GM21529 (cell line): Measurements from ENCODE around the gene RGS7.

Source experiments
- ATAC-seq: cut with Tn5 transposase; IDR thresholded peaks from one replicate; pipeline ENCODE4 v1.9.1; 2021; ENCODE audit not compliant: unreplicated experiment

The RGS7 gene

GRCh38 chr1:240854367-240854766, 502.6 kb downstream of the RGS7 start:
- no peak for ATAC-seq

DNA sequence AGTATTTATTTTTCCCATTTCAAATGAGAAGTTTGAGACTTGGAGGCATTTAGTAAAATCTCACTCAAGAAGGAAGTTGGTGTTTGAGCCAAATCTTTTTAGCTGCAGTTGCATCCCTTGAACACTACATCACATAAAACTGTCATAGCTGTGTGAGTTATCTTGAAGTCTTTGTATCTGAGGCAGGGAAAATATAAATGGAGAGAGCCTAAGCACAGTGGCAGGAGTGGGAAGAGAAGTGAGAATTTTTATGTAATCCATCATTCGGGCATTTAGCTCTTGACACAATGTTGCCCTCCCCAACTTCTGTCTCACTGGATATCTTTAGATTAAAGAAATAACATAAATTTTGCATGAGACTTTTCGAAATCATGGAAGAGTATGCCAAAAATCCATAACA, 509.7 kb downstream of the RGS7 start:
- no peak for ATAC-seq

DNA sequence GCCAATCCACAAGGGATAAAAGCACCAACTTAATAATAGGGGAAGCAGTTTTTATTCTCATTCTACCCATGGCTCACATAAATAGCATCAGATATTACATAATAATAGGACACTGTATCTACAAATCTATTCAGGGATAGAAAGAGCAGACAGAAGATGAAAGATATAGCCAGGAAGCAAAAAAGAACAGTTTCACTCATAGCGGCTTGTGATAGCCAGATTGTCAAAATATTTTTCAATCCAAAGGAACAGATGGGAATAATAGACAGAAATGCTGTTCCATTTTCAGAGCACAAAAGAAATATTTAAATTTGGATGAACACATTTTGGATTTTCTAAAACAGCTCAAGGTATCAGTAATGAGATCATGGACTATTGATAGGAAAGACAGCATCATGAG, 512.5 kb downstream of the RGS7 start:
- ATAC-seq: no peak

DNA sequence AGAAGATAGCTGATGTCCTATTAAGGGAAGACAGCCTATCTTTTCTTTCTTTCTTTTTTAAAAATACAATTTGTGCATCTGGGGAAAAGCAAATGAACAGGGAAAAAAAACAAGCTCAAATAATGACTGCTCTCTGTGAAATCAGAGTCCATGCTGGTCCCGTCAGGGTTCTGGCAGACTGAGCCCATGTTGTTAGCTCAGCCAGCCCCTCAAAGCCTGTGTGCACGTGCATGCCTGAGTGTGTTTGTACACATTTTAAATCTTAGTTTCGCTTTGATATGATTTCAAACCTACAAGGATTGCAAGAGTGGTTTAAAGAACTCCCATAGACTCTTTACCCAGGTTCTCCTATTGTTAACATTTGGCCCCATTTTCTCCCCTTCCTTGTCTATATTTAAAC, 513.2 kb downstream of the RGS7 start:
- ATAC-seq: no peak

GRCh38 chr1:240836271-240836670, 520.7 kb downstream of the RGS7 start:
- no peak for ATAC-seq

DNA sequence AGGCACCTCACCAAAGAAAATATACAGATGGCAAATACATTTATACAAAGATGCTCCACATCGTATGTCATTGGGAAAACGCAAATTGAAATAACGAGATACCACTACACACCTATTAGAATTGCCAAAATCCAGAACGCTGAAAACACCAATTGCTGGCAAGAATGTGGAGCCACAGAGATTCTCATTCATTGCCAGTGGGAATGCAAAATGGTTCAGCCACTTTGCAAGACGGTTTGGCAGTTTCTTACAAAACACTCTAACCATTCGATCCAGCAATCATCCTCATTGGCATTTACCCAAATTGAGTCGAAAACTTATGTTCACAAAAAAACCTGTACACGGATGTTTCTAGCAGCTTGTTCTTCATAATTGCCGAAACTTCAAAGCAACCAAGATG, 521.7 kb downstream of the RGS7 start:
- ATAC-seq: no peak

GRCh38 chr1:240833075-240833474, 523.9 kb downstream of the RGS7 start:
- no peak for ATAC-seq

DNA sequence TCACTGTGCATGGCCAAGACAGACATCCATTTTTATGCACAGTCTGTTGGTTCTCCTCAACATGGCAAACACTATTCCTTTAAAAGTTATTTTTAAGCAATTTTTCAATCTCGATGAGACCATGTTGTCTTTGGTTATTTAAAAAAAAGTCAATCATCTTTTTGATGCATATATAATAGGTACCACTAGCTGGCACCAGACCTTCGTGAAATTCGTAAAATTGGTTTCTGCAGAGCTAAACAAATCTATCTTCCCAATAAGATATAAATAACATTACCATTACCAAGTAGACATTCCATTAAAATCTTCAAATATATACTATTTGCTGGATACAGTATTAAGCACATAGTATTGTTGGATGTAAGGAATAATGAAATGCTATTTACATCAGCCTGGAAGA, 525.1 kb downstream of the RGS7 start:
- no peak for ATAC-seq

- ATAC-seq: no peak
Measured at GRCh38 chr1:240831191-240831631, 525.8 kb downstream of the RGS7 start.

- ATAC-seq: no peak
Measured at GRCh38 chr1:240829487-240829886, 527.5 kb downstream of the RGS7 start.

- ATAC-seq: no peak
Measured at GRCh38 chr1:240827786-240828185, 529.2 kb downstream of the RGS7 start.

GRCh38 chr1:240824238-240824637, 532.8 kb downstream of the RGS7 start:
- ATAC-seq: no peak

DNA sequence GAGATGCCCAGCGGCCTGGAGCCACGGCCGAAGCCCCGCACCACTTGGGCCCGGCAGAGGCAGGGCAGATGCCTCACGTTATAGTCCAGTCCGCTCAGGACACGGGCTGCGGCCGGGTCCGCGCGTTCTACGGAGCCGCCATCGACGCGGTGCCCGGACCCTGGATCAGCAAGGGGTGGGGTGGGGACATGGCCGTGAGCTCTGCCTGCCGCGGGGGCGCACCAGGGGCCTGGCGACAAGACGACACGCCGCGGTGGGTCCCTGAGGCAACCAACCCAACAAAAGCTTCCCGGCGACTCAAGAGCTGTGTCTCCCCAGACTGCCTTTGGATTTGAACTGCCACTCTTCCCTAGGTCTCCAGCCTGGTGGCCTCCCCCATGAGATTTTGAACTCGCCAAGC, 533.6 kb downstream of the RGS7 start:
- ATAC-seq: no peak

DNA sequence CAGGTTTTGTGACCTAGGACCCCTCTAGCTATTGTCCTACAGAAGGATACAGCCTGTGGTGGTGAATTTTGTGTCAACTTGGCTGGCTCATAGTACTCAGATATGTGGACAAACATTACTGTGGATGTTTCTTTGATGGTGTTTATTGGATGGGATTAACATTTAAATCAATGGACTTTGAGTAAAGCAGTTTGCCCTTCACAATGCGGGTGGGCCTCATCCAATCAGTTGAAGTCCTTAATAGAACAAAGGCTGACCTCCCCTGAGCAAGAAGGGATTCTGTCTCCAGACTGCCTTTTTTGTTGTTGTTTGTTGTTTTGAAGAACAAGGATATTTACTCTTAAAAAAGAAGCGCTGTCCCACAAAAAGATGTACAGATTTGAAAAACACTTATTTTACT, 535.1 kb downstream of the RGS7 start:
- ATAC-seq: no peak

DNA sequence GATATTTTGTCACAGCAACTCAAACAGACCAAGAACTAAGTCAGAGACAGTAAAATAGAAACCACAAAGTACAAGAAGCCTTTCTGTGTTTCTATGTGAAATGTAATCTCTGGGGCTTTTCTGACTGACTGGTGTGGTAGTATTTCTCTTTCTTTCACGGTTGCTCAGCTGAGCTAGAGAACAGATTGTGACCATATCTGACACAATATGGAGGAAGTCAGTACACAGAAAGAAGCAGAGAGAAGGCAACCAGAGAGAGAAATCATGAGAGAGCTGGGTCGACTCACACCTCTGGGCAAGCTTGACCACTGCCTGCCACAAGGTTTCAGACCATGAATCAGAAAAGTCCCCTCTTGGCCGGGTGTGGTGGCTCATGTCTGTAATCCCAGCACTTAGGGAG, 536.2 kb downstream of the RGS7 start:
- ATAC-seq: no peak

DNA sequence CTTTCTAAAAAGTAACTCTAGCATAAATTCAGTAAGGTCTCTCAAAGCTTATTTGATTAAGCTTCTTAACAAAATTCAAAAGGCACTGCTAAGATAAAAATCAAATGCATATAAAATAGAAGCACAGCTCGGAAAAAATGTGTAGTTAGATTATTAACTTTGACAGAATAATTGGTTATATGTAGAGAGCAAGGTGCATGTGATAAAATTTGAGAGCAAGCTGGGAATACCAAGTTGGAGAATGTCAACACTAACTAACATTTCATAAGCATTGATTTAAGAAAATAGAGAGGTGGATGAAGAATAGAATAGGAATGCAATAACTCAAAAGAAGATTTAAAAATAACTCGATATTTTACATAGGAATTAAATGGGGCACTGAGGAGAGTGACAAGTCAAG, 540.5 kb downstream of the RGS7 start:
- no peak for ATAC-seq

DNA sequence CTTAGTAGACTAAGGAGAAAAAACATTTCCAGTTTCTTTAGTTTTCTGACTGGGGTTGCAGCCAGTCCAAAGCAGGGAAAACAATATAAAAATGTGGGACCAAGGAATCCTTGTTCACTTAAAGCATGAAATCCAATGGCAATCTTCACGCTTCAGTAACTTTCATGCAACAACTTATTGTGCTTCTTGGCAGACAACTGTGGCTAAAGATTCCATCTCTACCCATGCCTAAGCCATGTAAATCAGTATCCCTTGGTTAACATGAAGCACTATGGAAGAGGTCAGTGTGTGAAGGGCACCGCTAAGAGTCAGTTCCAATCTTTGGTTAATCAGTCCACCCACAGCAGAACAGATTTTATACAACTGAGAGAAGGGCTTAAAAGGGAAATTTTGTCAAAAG, 543.3 kb downstream of the RGS7 start:
- ATAC-seq: no peak

DNA sequence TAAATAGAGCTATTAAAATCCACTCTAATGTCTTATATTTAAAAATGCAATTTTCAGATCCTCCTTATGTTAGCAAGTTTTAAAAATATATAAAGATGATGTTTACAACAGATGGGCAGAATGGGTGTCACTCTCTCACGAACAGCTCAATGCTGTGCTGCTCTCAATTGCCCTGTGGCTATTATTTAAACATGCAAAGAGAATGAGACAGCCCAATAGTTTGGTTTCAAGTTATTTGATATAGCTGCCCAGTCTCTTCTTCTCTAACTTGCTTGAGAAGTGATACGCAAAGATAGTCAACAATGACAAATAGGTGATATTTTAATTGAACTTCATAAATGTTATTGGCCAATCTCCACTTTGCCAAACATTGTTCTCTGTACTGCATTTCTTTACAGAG, 545.7 kb downstream of the RGS7 start:
- ATAC-seq: no peak

DNA sequence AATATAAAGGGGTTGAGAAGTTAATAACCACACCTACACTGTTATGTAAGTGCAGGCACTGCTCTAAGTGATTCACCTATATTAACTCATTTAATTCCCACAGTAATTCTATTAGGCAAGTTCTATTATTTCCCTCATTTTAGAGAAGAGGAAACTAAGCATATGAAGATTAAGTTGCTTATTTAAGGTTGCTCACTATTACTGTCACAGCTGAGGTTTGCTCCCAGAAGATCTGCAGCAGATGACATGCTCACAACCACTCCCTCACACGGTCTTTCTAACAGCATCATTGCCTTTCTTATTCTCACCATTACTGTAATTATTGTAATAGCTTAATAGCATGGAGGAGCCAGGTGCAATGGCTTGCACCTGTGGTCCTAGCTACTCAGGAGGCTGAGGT, 548.6 kb downstream of the RGS7 start:
- ATAC-seq: no peak

DNA sequence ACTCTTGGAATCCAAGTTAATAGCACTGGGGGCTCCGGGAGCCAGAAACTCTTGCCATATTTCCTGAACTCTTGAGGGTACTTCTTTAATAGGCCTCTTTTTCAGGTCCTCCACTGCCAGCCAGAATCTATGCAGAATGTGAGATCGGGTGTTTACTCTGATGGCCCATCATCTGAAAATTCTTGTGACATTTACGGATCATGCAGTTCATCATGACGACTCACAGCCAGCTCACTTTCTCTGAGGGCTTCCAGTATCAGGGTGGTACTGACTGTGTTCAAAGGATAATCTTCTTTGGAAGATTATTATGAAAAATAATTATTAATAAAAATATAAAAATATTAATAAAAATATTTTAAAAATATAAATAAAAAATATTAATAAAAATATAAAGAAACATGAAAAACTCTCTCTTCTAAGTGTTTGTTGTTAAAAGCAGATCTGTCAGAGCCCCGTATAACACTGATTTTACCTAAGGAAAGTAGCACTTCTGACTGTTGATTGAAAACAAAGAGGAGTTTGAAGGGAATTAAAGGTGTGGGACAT, 550.7 kb downstream of the RGS7 start:
- no peak for ATAC-seq

GRCh38 chr1:240804475-240804874, 552.5 kb downstream of the RGS7 start:
- ATAC-seq: no peak

DNA sequence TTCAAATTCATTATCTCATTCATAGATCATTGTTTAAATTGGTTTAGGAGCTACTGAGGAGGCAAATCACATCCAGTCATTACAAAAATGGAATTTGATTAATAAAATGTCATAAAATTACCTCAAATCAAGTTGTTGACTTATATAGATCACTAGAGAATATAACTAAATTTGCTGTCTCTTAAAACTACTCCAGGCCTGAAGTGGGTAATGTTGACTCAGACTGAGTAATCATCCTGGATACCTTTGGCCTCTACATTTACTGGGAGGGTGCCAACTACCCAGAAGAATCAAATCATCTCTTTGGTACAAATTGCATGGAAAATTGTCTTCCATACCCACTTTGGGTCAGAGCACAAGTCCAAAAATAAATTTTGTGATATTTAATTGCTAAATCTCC, 553.9 kb downstream of the RGS7 start:
- ATAC-seq: no peak

DNA sequence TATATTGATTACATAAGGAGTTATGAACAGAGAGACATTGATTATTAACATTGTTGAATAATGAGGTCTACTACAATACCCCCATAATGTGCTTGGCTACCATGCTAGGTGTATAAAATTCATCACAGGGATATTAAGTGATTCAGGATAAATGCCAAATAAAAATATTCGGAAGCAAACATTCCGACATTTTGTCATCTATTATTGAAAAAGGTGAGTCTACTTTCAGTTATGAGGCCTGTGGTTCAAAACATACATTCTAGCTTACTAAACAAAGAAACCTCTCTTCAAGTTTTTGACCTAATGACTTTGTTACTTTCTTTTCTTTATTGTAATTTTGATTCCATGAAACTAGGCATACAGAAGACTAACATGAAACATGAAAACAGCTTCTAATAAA, 554.7 kb downstream of the RGS7 start:
- no peak for ATAC-seq

DNA sequence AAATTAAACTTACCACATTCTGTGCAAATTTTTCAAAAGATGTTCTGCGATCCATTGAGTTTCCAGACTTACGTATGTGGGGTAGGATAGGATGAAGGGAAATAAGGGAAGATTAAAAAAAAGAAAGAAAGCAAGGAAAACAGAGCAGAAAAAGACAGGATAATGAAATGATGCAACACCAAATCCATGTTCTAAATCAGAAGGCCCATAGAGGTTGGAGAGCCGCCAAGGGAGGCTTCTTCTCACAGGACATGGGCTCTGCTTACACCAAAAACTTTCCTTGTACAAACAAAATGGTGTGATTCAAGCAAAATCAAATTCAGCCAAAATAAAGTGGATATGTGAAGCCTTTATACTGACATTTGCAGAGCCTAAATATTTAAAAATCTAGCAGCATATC, 555.6 kb downstream of the RGS7 start:
- no peak for ATAC-seq
